Posterior cingulate gyrus (tissue), 11 donors: ENCODE data around the gene UMPS.
"Not testable (repeated sequence)": the region's sequence is repeated elsewhere in the genome, so short reads cannot be mapped to it uniquely, and the experiment has no call there.

Source experiments
- DNase-seq, 10 donors: peaks; one replicate each; pipeline versions ENCODE4 v3.0.0 to v3.0.0-alpha.2; 2020 to 2021; ENCODE audit warnings: mixed read lengths in 3 of 10
- intact Hi-C: fragments of 100-400 bp; cut with DNase I; formaldehyde crosslinking; loops from one replicate; pipeline ENCODE4 v1.15.1; 2023

Gene UMPS

DNA sequence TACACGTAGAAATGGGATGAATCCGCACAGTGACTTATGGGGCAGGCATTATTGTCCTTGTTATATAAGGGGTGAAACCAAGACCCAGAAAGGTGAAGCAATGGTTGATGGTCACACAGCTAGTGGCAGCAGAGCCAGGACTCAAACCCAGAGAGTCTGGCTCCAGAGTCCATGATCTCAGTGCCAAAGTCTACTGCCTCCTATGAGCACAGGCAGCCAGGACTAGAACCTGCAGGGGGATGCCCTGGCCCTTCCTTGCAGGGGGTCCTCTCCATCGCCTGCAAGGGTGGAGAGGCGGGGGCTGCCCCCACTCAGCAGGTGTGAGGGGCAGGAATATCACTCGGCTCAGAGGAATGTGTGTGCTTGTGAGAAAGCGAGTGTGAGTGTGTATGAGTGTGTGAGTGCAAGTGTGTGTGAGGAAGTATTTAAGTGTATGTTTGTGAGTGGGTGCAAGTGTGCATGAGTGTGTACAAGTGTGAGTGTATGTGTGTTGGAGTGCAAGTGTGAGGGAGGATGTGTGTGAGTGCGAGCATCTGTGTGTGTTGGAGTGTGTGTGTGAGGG is 44.7 kb downstream of the UMPS start:
- intact Hi-C loops, result loop anchor here (5.0 kb wide), 1 partner anchor 112 kb away; the partner anchor contains the start of gene ITGB5

DNA sequence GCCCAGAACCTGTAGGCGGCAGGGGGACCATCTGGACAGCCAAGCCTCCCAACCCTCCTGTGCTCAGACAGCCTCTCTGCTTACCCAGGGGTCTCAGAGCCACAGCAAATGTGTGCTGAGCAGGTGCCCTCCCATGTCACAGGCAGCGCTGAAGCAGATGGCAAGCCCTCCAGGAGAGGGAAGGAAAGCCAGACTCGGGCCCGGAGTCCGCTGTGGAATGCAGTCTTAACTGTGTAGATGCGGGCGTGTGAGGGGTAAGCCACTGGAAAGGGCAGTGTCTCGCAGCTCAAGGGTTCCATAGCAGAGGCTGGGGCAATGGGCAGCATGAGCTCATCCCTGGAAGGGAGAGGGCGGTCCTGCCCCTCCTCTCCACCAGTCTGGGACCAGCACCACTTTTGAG is 45.6 kb downstream of the UMPS start:
- intact Hi-C loops, result no loop called here
- DNase-seq, result no peak

More for the DNA sequence above, 44.7 kb downstream of the UMPS start:
- no peak for DNase-seq

DNA sequence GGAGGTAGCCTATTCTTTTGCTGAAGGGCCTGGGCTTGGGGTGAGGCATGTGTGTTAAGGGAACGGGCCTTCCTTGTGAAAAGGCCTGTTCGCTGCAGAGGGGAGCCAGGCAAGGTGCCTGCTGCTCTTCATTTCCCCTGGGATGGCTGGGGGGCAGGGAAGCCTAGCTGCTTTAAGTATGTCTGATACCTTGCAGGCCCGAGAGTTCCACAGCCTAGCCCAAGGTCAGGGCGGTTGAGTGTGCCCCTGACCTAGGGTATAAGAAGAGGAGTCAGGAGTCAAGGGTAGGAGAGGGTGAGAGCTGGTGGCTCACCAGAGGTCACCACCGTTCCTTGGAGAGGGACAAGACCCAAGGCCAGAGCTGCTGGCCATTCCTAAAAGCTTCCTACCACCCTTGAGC is 46.6 kb downstream of the UMPS start:
- DNase-seq, result peak in 1 of 10 donors; percentile 49
- intact Hi-C loops, result no loop called here

DNA sequence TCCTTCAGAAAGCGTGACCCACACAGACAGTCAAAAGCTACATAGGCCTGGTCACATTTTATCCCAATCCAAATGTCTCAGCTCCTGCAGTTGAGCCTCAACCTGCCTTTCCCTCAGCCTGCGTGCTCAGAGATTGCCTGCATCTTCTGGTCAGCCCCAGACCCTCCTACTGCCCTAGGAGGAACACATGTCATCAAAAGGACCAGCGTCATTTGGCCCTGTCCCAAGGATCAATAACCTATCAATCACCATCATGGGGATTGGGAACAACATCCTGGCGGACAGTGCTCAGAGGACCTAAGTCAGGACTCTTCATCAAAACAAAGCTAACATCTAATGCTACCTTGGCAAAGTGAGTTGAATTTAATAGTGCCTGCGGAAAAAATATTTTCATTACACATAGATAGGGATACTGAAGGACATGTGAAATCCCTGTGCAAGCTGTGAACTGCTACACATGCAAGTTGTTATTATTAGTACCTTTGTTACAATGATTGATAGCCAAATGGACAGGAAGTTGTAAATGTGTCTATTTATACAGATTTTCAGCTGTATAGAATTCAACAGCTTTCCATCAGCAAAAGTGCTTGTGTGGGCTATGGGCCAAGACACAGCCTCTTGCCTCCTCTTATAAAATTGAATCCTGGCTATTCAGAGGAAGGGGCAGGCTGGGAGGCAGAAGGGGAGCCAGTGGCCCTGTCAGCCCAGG is 47.7 kb downstream of the UMPS start:
- intact Hi-C loops, result no loop called here
- no peak for DNase-seq

DNA sequence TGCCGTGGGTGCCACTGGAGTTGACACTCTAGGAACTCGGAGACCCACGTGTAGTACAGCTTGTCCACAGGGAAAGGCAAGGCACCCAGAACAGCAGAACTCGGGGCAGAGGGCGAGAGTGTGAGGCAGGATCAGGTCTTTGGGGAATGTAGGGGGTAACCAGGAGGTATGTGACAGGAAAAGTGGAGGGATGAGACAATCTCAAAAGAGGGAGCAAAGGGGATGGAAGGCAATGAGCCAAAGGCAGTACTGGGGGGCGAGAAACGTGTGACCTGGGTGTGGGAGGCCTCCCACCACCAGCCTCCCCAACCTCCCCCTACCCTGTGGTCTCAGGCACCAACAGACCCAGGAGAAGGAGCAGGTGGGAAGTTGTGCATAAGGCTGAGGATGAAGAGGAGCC is 48.9 kb downstream of the UMPS start:
- intact Hi-C loops, result no loop called here
- DNase-seq, result peak in 1 of 10 donors; percentile 54

DNA sequence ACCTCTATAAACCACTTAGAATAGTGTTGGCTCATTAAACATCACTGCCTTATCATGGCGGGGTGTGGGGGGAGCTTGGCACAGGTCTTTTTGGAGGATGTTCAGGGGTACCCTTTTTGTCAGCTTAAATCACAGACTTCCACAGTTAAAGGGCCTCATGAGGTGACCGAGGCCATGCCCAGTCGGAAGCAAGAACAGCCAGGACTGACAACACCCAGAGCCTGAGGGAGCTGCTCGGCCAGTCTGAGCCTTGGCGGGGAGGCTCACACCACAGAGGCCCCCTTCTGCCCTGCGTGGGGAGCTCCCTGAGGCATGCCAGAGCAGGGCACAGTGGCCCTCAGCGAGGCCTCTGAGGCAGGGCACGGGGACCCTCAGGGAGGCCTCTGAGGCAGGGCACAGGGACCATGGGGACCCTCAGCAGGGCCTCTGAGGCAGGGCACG is 49.5 kb downstream of the UMPS start:
- intact Hi-C loops, result no loop called here
- DNase-seq, result peak in 1 of 10 donors; percentile 79

DNA sequence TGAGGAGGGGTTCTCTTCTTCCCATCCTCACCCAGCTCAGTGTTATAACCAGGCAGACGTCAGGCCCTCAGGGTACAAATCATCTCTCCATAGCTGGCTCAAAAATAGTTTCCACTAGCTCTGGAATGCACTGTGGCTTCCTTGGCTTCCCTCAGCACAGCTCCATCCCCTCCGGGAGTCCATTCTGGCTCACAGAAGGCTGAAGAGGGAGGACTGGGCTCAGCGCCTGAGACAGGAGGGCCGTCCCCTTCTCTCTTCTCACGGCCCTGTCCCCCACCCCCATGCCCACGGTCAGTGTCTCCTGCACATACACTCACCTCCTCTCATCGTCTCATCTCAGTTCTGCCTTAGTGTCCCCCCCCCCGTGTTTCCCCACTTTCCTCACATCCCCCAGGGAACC is 50.1 kb downstream of the UMPS start:
- DNase-seq, result peak in 1 of 10 donors; percentile 77

DNA sequence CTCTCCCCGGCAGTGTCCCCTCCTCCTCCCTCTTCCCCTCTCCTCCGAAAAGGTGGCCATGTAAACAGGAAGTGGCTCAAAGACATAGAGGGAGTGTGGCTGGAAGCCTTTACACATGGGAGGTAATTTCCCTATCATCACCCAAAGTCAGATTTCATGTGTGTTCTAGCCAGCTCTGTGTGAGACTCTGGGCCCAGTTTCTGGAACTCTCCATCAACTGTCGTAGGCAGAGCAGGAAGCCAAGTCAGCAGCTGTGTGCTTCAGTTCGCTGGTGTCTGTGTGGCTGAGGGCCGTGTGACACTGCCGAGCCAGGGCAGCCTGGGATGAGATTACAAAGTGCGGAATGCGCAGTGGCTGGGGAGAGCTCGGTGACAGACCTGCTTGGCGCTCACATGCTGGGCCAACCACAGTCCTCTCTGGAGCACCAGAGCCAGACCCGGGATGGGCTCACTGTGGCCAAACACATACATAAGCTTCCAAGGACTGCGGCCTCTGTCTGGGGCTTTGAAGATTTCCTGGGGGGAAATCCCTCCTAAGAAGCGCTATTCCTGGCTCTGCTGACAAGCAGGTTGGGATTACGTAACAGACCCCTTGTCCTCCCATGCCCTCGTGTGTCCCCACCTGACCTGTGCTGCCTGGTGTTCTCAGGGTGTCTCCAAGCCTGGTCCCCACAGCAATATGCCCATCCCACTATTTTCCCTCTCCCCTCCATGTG is 50.7 kb downstream of the UMPS start:
- DNase-seq, result peak in 9 of 10 donors; percentile 40 to 94 (median 57)
- intact Hi-C loops, result no loop called here

More for the DNA sequence above, 50.1 kb downstream of the UMPS start:
- intact Hi-C loops, result no loop called here

DNA sequence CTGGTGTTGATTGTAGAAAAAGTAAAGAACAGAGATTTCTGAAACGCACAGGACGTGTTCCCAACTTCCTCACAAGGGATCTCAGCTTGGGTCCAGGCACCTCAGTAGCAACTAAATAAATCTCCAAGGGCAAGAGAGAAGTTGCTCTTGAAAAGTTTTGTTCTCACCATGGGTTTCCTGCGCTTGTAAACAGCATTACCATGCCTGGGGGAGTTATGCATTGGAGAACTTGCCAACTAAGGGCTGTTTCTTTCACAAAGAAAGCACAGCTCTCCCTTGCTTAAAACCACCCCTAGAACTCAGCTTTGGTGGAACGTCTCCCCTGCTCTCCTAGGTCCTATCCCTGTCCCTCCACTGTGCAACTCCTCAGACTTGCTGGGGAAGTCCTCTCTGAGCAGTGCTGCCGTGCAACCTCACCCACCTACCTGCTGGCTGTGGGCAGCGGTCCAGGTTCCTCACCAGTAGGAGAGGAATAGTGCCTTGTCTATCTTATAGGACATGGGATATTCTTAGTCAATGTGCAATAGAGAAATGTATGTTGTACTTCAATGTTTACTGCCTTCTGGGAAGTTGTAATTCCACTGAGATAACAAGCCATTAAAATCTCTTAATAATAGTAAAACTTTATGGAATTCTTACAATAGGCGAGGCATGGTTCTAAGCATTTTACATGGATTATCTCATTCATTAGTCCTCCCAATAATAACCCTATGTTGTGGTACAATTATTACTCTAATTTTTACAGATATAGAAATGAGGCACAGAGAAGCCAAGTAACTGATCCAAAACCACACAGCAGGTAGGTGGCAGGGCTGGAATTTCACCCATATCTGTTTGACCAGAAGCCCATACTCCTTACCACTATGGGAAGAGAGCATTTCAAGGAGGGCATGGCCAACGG is 51.5 kb downstream of the UMPS start:
- intact Hi-C loops, result no loop called here

DNA sequence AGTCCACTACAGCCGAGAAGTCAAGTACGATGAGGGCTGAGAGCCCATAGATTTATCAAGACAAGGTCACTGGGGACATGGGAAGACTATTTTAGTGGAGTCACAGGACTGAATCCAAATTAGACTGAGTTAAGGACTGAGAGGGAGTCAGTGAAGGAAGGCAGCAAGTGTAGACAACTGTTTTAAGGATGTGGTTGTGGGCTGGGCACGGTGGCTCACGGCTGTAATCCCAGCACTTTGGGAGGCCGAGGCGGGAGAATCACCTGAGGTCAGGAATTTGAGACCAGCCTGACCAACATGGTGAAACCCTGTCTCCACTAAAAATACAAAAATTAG is 52.1 kb downstream of the UMPS start:
- intact Hi-C loops, result not testable (repeated sequence)
- peak in 1 of 10 donors; percentile 10 for DNase-seq

More for the DNA sequence above, 51.5 kb downstream of the UMPS start:
- DNase-seq, result peak in 1 of 10 donors; percentile 72

DNA sequence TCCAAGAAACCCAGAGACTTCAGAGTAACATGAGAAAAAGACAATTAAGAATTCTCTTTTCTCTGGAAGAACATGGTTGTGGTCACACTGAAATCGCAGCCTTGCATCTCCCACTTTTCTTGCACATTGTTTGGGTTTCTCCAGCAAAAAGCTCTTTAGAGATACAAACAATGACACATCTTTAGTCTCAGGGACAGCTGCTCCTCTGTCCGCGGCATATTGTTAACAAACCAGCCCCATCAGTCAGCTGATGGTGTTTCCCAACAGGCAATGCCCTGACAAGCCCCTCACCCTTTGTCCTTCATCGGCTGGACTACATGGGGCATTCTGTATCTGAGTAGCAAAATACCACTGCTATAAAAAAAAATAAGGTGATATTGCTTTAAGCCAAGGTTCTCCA is 53.4 kb downstream of the UMPS start:
- intact Hi-C loops, result no loop called here
- peak in 1 of 10 donors; percentile 13 for DNase-seq

DNA sequence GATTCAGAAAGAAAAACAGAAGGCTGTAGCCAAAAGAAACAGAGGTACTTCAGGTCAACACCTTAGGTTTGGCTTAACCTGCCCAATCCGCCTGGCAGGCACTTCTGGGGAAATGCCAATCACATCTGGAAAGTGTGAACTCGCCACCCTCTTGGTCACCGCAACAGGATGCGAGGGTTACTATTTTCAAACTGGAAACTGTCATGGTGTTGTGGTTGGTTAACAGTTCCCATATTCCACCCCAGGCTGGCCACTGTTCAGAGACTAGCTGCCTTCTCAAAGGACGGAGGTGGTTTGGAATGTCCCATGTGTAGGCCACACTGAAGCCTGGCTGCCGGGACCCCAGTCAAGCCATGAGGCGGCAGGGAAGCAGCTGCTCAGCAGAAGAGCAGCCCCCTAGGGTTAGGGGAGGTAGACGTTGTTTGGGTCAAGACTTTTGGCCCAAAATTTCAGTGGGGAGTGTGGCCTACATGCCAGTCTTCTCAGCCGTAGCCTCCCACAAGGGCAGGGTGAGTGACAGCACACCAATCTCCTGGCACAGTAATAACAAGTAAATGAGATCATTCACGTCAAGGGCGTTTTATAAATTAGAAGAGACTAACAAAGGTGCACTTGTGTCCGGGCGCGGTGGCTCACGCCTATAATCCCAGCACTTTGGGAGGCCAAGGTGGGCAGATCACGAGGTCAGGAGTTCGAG is 54.6 kb downstream of the UMPS start:
- DNase-seq, result peak in 1 of 10 donors; percentile 80
- intact Hi-C loops, result no loop called here

DNA sequence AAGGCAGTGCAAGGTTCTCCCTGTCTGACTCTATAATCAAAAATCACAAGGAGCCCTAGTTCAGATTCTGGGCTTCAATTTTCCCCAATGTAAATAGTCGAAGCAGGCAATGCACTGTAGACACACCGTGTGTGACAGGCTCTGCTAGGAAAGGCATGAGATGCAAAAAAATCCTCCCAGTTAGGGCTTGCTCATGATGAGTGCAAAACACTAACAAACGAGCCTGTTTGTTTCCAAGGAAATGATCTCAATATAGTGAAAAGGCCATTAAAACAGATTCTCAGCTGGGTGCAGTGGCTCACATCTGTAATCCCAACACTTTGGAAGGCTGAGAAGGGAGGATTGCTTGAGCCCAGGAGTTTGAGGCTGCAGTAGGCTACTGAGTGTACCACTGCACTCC is 55.7 kb downstream of the UMPS start:
- DNase-seq, result no peak
- intact Hi-C loops, result loop anchor here (1.0 kb wide), 1 partner anchor 115 kb away; no protein-coding TSS in a partner anchor

DNA sequence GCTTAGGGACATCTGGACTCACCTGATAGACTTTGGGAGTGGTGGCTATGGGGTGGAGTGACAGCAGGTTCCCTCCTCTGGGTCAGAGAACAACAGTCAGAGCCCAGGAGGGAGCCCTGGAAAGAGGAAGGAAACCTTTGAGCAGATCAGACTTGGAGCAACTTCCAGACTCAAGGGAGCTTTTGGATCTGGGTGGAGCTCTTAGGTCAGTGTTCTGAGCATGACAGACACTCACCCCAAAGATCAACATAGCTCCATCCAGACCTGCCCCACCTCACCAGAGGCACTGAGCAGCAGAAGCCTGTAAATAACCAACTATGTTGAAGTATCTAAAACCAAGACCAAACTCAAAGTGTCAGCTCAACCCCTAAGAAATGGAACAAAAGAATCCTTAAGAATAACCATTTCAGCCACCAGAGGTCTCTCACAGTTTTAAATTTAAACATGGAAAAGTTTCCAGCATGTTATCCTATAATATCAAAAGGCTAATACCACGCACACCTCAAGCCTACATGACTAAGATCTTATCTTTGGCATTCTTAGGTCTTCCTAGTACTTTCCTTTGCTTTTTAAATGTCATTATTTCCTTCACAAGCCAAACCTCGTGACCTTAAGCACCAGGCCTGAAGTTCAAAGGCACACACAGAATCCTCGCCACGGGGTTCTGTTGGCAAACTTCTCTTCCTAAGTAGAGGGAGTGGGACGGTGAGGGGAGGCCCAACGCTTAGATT is 56.4 kb downstream of the UMPS start:
- intact Hi-C loops, result loop anchor here (1.0 kb wide), 1 partner anchor 115 kb away; no protein-coding TSS in a partner anchor

DNA sequence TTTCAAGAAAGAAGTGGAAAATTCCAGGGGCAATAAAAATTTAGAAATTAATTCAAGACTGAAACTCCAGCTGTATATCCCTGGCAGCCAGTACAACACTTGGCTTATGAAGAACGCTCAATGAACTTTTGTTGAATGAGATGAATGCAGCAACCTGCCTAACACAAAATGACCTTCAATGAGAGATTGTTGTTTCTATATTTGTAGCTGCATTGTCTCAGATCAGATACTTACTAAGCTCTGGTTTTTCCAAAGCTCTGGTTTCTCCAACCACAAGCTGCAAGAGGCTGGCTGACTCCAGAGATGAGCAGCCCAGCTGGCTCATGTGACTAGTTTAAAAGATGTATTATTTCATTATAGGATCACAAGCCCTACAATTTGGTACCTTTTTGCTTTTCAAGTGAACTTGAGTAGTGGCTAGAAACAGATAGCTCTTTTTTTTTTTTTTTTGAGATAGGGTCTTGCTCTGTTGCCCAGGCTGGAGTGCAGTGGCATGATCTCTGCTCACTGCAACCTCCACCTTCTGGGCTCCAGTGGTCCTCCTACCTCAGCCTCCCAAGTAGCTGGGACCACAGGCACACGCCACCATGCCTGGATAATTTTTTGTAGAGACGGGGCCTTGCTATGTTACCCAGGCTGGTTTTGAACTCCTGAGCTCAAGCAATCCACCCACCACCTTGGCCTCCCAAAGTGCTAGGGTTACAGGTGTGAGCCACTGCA is 57.4 kb downstream of the UMPS start:
- intact Hi-C loops, result no loop called here
- peak in 1 of 10 donors; percentile 57 for DNase-seq

More for the DNA sequence above, 56.4 kb downstream of the UMPS start:
- peak in 1 of 10 donors; percentile 35 for DNase-seq

DNA sequence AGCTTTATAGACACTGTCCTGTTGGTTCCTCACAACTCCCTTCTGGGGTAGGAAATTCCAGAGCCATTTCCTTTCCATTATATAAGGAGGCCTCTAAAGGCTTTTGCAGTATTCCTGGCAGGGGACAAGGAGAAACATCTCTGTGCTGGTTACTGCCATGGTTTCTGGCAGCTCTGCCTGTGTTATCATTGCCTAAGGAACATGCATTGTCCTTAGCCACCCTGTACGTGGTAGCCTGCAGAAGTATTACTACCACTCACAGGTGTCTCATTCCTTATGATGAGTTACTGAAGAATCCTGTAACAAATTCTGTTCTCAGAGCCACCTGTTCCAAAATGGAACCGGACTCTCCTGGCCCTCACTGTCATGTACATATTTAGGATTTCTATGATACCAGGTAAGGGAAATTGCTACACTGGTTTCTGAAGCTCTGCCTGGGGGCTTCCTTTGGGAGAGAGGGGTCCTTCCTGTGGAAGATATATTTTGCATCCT is 58.0 kb downstream of the UMPS start:
- no peak for DNase-seq
- intact Hi-C loops, result no loop called here

DNA sequence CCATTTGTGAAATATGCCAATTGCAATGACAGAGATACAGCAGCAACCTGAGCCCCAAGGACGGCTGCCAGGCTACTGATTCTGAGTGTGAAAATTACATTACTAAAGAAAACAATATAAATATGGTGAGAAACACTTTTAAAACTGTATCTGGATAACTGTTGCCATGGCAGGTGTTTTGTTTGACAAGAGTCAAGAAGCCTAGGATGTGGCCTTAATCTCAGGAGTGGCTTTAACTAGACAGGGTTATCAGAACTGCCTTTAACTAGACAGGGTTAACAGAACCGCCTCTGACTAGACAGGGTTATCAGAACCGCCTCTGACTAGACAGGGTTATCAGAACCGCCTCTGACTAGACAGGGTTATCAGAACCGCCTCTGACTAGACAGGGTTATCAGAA is 58.9 kb downstream of the UMPS start:
- intact Hi-C loops, result not testable (repeated sequence)
- peak in 1 of 10 donors; percentile 30 for DNase-seq

DNA sequence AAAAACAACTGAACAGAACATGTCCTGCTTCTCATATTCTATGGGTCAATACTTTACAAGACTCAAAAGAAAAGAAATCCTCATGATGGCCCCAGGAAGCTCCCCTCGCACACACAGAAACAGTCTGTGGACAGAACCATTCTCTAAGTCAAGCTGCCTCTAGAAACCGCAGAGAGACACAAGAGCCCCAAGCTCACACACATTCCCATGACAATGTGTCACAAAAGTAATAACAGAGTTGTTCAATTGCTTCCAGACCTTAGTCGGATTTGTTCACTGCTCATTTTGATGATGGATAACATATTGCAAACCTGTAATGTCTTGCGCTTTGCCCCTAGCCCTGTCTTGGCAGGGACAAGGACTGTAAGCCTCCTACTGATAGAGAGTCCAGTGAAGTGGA is 60.9 kb downstream of the UMPS start:
- intact Hi-C loops, result no loop called here
- peak in 1 of 10 donors; percentile 18 for DNase-seq
